Measurements from ENCODE around the gene TMEM109.

GRCh38 chr11:60927061-60927592 lies 13.2 kb downstream of the TMEM109 start:
- no peak for TF ChIP-seq CTCF (IDR thresholded peaks at IDR 0.05)
- TF ChIP-seq POLR2AphosphoS5 (IDR thresholded peaks at IDR 0.05) = no peak
